Tibial nerve (tissue), 4 donors: Measurements from ENCODE around the gene NHERF1.

Experiments
- EP300 ChIP-seq, 2 donors: sonication (generic); formaldehyde crosslinking; IDR thresholded peaks; one replicate each; pipeline ENCODE4 v1.6.1; 2017; ENCODE audit warnings: antibody characterized with exemption in 2 of 2, mild to moderate bottlenecking in 1 of 2
- POLR2A ChIP-seq, 2 donors: fragments of 450-650 bp; IDR thresholded peaks; one replicate each; pipeline ENCODE4 v1.6.1; 2017; ENCODE audit warnings: antibody characterized with exemption in 2 of 2, mild to moderate bottlenecking in 2 of 2, moderate library complexity in 2 of 2
- TF ChIP-seq, protein P1 (sequence below), 5 experiments: fragments of 200-600 bp in 3 of 5; fragments of 450-650 bp in 2 of 5; sonication (generic) in 3 of 5; IDR thresholded peaks; one replicate each; pipeline ENCODE4 v1.5.1; 2016 to 2019; ENCODE audit warnings: antibody characterized with exemption in 5 of 5, mild to moderate bottlenecking in 3 of 5, moderate library complexity in 2 of 5

DNA sequence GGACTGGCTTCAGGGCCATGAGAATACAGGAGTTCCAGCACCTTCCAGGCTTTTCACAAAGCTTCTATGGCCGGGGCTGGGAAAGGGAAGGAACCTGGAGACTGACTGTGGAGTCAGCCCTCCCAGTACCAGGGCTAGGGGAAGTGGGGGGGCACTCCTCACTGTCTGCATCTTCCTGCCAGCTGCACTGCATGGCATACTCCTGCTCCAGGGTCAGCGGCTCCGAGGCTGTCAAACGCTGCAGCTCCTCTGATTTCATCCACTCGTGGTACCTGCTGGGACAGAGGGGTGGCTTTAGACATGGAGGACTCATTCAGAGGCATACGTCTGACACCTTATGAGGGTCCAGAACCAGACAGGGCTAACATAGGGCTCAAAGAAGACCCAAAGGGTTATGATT is 25.0 kb downstream of the NHERF1 start:
- TF ChIP-seq, protein P1, sequence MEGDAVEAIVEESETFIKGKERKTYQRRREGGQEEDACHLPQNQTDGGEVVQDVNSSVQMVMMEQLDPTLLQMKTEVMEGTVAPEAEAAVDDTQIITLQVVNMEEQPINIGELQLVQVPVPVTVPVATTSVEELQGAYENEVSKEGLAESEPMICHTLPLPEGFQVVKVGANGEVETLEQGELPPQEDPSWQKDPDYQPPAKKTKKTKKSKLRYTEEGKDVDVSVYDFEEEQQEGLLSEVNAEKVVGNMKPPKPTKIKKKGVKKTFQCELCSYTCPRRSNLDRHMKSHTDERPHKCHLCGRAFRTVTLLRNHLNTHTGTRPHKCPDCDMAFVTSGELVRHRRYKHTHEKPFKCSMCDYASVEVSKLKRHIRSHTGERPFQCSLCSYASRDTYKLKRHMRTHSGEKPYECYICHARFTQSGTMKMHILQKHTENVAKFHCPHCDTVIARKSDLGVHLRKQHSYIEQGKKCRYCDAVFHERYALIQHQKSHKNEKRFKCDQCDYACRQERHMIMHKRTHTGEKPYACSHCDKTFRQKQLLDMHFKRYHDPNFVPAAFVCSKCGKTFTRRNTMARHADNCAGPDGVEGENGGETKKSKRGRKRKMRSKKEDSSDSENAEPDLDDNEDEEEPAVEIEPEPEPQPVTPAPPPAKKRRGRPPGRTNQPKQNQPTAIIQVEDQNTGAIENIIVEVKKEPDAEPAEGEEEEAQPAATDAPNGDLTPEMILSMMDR (IDR thresholded peaks at IDR 0.05), result no peak
- TF ChIP-seq POLR2A (IDR thresholded peaks at IDR 0.05), result no peak
- no peak for TF ChIP-seq EP300 (IDR thresholded peaks at IDR 0.05)
